Measurements from ENCODE around the gene TOR2A.

DNA sequence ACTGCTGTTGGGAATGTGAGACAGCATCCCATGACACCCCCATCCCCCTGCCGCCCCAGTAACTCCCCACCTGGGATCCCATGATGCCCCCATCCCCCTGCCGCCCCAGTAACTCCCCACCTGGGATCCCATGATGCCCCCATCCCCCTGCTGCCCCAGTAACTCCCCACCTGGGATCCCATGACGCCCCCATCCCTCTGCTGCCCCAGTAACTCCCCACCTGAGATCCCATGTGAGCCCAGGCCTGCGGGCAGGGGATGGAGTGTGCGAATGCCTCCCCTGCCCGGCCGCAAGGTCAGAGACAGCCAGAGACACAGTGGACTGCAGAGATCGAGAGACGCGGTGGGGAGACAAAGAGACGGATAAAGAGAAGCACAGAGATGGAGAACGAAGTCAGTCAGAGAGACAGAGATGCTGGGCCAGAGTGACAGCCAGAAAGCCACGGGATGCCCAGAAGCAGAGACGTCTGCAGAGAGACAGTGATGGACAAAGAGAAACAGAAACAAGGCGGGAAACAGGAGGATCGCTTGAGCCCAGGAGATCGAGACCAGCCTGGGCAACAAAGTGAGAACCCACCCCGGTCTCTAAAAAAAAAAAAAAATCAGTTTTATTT is 42.4 kb upstream of the TOR2A start:
- TF ChIP-seq, protein P1, sequence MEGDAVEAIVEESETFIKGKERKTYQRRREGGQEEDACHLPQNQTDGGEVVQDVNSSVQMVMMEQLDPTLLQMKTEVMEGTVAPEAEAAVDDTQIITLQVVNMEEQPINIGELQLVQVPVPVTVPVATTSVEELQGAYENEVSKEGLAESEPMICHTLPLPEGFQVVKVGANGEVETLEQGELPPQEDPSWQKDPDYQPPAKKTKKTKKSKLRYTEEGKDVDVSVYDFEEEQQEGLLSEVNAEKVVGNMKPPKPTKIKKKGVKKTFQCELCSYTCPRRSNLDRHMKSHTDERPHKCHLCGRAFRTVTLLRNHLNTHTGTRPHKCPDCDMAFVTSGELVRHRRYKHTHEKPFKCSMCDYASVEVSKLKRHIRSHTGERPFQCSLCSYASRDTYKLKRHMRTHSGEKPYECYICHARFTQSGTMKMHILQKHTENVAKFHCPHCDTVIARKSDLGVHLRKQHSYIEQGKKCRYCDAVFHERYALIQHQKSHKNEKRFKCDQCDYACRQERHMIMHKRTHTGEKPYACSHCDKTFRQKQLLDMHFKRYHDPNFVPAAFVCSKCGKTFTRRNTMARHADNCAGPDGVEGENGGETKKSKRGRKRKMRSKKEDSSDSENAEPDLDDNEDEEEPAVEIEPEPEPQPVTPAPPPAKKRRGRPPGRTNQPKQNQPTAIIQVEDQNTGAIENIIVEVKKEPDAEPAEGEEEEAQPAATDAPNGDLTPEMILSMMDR (IDR thresholded peaks at IDR 0.05): no peak
- no peak for TF ChIP-seq ZFX (IDR thresholded peaks at IDR 0.05; ENCODE audit: borderline replicate concordance)

Measured in 22Rv1 (cell line).